A204.1 (cell line): Measurements from ENCODE around the gene C6orf15.

Source experiments
- FAIRE-seq: peaks from 2 replicates; lab custom pipeline; 2012; peaks lifted over from hg19 to GRCh38; lab: Jason Lieb, UNC

C6orf15 gene

DNA sequence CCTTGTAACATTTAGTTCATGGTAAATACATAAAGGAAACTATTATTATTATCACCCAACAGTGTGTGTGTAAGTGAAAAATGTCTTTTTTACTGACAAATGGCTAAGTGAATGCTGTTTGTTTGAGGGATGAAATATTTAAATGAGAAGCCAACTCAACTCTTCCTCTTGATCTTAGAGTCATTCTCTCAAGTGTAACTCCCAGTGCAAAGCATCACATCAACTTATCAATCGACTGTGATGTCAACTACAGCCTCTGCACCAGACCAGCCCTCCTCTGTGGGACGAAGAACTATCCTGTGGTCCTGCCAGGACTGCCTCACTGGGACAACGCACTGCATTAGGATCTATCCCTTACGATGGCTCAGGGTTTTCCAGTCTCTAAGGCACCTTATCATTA lies 5.3 kb downstream of the C6orf15 start:
- FAIRE-seq: no peak

GRCh38 chr6:31103136-31103535 lies 9.2 kb downstream of the C6orf15 start:
- FAIRE-seq: no peak

DNA sequence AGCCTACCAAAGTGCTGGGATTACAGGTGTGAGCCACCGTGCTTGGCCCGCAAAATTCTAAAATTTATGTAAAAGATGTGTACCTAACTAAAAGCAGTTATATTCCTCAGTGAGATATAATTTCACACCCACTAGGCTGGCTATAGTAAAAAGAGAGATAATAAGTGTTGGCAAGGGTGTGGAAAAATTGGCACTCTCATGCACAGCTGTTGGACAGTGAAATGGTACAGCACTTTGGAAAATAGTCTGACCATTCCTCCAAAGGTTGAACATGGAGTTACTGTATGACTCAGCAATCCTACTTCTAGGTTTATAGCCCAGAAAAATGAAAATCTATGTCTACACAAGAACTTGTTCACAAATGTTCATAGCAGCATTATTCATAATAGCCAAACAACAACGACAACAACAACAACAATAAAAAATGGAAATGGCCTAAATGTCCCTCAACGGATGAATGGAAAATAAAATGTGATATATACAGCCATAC lies 13.9 kb downstream of the C6orf15 start:
- FAIRE-seq: no peak

GRCh38 chr6:31096656-31097055 lies 15.7 kb downstream of the C6orf15 start:
- FAIRE-seq: no peak

- FAIRE-seq: no peak
Measured at GRCh38 chr6:31096215-31096614, 16.2 kb downstream of the C6orf15 start.

GRCh38 chr6:31094389-31094881 lies 17.9 kb downstream of the C6orf15 start:
- no peak for FAIRE-seq

GRCh38 chr6:31092769-31093505 lies 19.4 kb downstream of the C6orf15 start:
- no peak for FAIRE-seq

GRCh38 chr6:31092238-31092637 lies 20.1 kb downstream of the C6orf15 start:
- FAIRE-seq: no peak

DNA sequence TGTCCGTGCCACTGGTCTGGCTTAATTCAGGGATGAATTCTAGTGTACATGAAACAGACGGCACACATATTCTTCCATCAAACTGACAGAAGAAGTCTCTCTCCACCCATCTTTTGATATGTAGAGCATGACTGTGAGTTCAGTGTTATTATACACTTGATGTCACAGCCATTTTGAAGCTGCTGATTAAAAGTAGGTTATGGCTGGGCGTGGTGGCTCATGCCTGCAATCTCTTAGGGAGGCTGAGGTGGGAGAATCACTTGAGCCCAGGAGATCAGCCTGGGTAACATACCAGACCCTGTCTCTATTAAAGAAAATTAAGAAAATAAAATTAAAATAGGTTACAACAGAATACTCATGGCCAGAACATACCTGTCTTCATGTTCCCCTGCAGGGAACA lies 20.7 kb downstream of the C6orf15 start:
- no peak for FAIRE-seq

DNA sequence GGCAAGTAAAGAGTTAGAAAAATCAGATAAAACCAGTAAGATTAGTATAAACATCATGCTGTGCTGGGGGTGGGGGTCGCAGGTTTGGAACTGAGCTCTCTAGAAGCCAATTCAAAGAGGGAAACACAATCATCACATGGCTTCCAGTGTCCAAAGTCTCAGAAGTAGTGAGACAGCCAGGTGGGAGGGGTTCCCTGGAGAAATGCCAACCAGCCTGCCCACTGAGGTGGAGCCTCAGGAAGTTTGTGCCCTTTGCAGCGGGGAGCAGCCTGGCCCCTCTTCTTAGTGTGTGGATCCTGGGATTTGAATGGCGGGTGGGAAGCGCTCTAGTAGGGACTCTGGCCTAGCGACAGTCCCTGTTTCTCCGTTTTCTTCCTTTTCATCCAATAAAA lies 21.4 kb downstream of the C6orf15 start:
- FAIRE-seq: no peak

DNA sequence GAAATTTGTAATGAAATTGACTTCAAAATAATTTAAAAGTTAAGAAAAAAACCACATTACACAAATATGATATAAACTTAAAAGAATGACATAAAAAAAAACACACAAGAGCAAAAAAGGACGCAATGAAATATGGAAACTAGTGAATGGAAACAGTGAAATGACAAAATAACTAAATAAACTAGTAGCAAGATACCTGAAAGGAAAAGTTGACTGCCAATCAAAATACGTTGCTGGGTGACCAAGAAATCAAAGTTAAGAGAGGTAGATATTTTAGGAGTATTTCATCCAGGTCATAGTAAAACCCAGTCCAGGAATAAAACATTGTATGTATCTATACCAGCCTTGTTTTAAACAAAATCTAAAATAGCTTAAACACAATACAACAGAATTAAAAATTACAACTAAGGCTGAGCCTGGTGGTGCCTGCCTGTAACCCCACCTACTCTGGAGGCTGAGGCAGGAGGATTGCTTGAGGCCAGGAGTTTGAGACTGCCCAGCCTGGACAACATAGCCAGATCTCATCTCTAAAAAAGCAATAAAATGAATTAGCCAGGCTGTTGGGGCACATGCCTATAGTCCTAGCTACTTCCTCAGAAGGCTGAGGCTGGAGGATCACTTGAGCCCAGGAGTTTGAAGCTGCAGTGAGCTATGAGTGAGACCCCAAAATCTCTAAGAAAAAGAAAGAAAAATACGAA lies 22.0 kb downstream of the C6orf15 start:
- no peak for FAIRE-seq

- FAIRE-seq: peak; percentile 91
Measured at GRCh38 chr6:31087494-31088089, 24.8 kb downstream of the C6orf15 start.

DNA sequence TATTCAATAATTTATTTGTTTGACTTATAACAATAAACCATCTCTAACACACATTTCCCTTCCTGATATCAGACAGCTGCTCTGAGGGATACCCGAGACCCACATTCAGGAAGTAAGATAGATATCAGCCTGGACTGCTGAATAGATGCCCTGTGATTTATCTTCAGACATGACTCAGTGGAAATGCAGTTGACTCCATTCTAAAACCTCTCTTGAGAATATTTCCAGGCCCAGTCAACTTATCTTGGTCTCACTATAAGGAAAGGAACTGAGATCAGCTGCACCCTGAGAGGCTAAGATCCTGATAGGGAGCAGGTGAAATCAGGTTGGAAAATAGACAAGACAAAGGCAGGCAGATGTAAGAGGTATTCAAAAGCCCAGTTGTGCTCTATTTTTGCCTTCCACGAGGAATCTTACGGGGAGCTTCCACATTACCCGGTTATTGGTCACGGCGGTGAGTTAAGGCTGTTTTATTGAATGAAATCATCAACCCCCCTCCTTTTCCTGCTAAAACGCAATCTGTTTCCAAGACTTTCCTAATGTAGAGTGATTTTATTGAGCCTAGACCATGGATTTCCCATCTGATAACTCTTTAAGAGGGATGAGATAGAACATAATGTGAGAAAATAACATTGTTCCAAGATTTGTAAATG lies 25.5 kb downstream of the C6orf15 start:
- FAIRE-seq: no peak

GRCh38 chr6:31083742-31084354 lies 28.5 kb downstream of the C6orf15 start:
- no peak for FAIRE-seq

DNA sequence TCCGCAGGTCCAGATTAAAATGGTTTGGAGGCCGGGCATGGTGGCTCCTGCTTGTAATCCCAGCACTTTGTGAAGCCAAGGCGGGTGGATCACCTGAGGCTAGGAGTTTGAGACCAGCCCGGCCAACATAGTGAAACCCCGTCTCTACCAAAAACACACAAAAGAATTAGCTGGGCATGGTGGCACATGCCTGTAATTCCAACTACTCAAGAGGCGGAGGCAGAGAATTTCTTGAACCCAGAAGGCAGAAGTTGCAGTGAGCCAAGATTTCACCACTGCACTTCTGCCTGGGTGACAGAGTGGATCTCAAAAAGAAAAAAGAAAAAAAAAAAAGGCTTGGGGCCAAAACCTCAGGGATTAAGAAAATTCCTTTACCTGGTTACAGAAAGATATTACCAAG lies 30.5 kb downstream of the C6orf15 start:
- FAIRE-seq: no peak

DNA sequence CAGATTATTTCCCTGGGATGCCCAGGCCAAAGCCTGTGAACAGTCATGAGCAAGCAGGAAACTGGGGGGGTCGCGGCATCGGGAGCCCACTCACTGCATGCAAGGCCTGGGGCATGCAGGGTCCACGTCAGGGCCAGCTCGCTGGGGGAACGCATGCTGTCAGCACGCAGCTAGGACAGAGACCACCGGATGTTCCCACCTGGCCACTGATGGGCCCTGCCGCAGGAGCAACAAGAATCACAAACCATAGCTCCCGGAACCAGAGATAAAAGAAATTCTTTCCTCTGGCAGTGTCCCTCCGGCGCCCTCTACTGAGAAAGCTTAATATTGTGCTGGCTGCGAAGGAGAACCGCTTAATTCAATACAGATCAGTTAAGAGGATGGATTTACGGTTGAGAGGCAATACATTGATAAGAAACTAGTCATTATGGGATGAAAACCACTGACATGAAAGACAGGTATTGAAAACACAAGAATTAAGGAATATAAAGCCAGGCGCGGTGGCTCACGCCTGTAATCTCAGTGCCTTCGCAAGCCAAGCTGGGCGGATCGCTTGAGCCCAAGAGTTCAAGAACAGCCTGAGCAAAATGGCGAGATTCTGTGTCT lies 32.6 kb downstream of the C6orf15 start:
- FAIRE-seq: peak; percentile 25

DNA sequence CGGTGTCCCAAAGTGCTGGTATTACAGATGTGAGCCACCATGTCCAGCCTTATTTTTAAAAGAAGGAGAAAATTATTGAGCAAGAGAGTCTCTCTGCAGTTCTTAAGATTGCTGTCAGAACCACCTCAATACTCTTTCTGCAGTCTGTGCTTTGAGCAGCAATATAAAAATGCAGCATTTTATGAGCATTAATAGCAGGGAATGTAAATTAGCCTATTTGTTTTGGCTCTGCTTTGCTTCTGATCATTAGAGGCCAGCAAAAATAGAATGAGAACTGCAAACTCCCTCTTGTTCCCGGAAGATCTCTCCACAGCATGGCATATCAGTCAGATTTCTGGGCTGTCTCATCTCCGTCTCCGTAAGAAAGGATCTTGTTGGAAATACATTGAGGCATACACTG lies 35.8 kb downstream of the C6orf15 start:
- FAIRE-seq: no peak

DNA sequence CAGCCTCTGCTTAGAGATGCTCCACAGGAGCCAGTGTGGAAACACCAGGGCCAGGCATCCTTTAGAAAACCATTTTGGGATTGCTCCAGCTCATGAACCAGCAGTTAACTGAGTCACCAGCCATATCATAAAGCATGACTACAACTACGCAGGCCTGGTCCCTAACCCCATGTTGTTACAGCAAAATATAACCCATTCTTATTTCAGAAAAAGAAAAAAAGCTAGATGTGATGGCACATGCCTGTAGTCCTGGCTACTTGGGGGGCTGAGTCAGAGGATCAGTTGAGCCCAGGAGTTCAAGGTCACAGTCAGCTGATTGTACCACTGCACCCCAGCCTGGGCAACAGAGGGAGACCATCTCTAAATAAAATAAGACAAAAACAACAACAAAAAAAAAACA lies 36.8 kb downstream of the C6orf15 start:
- FAIRE-seq: no peak

- no peak for FAIRE-seq
Measured at GRCh38 chr6:31074401-31074800, 38.0 kb downstream of the C6orf15 start.

DNA sequence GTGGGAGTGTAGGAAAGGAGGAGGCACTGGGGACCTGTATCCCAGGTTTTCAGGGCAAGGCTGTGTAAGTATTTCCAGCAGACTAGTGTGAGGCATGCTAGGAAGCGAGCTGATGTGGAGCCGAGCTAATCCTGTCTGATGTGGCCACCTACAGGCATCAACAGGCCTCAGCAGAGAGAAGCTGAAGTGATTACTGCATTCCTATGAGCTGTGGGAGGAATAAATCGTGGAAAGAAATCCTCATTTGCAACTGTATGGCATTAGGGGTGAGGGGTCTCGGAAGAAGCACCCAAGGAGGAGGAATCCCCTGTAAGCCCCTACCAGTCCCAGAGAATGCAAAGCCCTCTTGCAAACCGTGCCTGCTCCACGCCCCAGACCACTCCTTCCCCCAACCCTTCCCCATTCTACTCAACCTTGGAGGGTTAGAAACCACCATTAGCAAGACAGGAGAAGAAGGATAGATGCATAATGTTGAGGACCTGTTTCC lies 41.6 kb downstream of the C6orf15 start:
- FAIRE-seq: peak; percentile 14

DNA sequence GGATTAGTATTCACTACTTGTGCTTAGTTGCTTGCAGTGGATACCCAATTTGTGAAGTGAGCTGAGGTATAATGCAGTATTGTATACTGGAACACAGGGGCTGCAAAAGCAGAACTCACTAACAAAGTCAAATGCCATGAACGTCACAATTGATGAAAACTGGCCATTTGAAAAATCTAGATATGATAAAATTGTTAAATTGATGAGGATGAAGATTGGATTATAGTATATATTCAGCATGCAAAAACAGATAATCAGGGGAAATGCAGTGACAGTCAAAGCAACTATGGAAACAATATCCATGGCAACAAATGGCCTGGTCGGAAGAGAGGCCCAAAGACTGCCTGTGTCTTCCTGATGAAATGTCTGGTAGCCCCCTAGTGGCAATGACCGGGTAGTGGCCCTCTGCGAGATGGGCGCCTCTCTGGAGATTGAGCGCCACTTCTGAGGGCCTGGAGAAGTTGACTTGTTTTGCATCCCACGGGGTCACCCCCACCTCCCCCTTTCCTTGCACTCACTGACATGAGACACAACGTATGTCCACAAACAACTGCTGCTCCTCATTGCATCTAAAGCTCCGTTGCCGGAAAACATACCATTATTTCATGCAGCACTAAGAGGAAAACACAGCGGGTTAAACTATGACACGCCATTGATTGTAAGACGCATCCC lies 43.6 kb downstream of the C6orf15 start:
- FAIRE-seq: peak; percentile 64
